OCI-LY1 (cell line): ENCODE measurements around the gene TRPM2.

Experiments used
- H2AFZ ChIP-seq: fragments of 200-600 bp; sonication (generic), shearing (Covaris generic); 2 replicates; pipeline ENCODE4 v1.6.0; 2014; ENCODE audit warnings: antibody characterized with exemption, mild to moderate bottlenecking, low read length
- H3F3A ChIP-seq: fragments of 200-600 bp; sonication (generic), shearing (Covaris generic); 2 replicates; pipeline ENCODE4 v1.6.0; 2014; ENCODE audit warnings: mild to moderate bottlenecking, antibody characterized with exemption, low read length, moderate library complexity; ENCODE audit not compliant: insufficient read depth
- H3K27ac ChIP-seq: fragments of 200-600 bp; sonication (generic); 2 replicates; pipeline ENCODE4 v1.5.1; 2014; ENCODE audit warnings: low read length, mixed run types, mild to moderate bottlenecking, low read depth; ENCODE audit not compliant: poor library complexity, severe bottlenecking
- H3K27me3 ChIP-seq: fragments of 200-600 bp; sonication (generic); 2 replicates; pipeline ENCODE4 v1.6.0; 2014; ENCODE audit warnings: antibody characterized with exemption, mild to moderate bottlenecking, low read length, moderate library complexity; ENCODE audit not compliant: insufficient read depth
- H3K36me3 ChIP-seq: fragments of 200-600 bp; sonication (generic); 2 replicates; pipeline ENCODE4 v1.6.1; 2014; ENCODE audit warnings: mild to moderate bottlenecking, antibody characterized with exemption, low read length, moderate library complexity, mixed read lengths; ENCODE audit not compliant: insufficient read depth
- H3K4me1 ChIP-seq: fragments of 200-600 bp; sonication (generic); 2 replicates; pipeline ENCODE4 v1.5.1; 2014; ENCODE audit warnings: mild to moderate bottlenecking, low read length, moderate library complexity; ENCODE audit not compliant: insufficient read depth, severe bottlenecking
- H3K4me2 ChIP-seq: fragments of 200-600 bp; sonication (generic), shearing (Covaris generic); 2 replicates; pipeline ENCODE4 v1.6.1; 2014; ENCODE audit warnings: low read length
- H3K4me3 ChIP-seq: fragments of 200-600 bp; sonication (generic); 2 replicates; pipeline ENCODE4 v1.5.1; 2014; ENCODE audit warnings: low read length, low read depth, mild to moderate bottlenecking, mixed read lengths; ENCODE audit not compliant: poor library complexity, severe bottlenecking
- H3K79me2 ChIP-seq: fragments of 200-600 bp; shearing (Covaris generic); 2 replicates; pipeline ENCODE4 v1.6.1; 2016; ENCODE audit warnings: mixed run types, low read length, mixed read lengths; ENCODE audit not compliant: insufficient read depth
- H3K9ac ChIP-seq: fragments of 200-600 bp; sonication (generic), shearing (Covaris generic); 2 replicates; pipeline ENCODE4 v1.6.1; 2014; ENCODE audit warnings: mild to moderate bottlenecking, low read length, mixed read lengths
- H3K9me2 ChIP-seq: fragments of 200-600 bp; sonication (generic), shearing (Covaris generic); 2 replicates; pipeline ENCODE4 v1.6.1; 2014; ENCODE audit warnings: low read depth, mild to moderate bottlenecking, low read length, mixed read lengths
- H3K9me3 ChIP-seq: fragments of 200-600 bp; shearing (Covaris generic); 2 replicates; pipeline ENCODE4 v1.6.1; 2014; ENCODE audit warnings: low read length, mixed read lengths
- H4K20me1 ChIP-seq: fragments of 200-600 bp; sonication (generic), shearing (Covaris generic); 2 replicates; pipeline ENCODE4 v1.6.0; 2016; ENCODE audit warnings: mild to moderate bottlenecking, low read length; ENCODE audit not compliant: insufficient read depth
- CTCF ChIP-seq: fragments of 200-600 bp; sonication (generic), shearing (Covaris generic); IDR thresholded peaks from 2 replicates; pipeline ENCODE4 v1.5.1; 2017; ENCODE audit warnings: mild to moderate bottlenecking, antibody characterized with exemption, low read length, moderate library complexity, mixed read lengths
- EZH2 ChIP-seq: fragments of 200-600 bp; sonication (generic), shearing (Covaris generic); IDR thresholded peaks from 2 replicates; pipeline ENCODE4 v1.8.0; 2017; ENCODE audit warnings: borderline replicate concordance, mixed run types, mild to moderate bottlenecking, antibody characterized with exemption, low read length, moderate library complexity, mixed read lengths

The TRPM2 gene

GRCh38 chr21:44477712-44478111 lies 124.3 kb downstream of the TRPM2 start:
- Histone ChIP-seq H3K27me3 (no peaks in the 10 kb centered on the region), H3K4me2 (no peak overlapping the region), H4K20me1 (no peaks in the 10 kb centered on the region), H3K9me2 (no peaks in the 10 kb centered on the region), H3K27ac (no peak overlapping the region), H3K36me3 (no peaks in the 10 kb centered on the region), H3K9ac (no peak overlapping the region), H3K79me2 (no peaks in the 10 kb centered on the region), H3K9me3 (no peaks in the 10 kb centered on the region), H2AFZ (no peak overlapping the region), H3K4me3 (no peak overlapping the region), H3F3A (no peaks in the 10 kb centered on the region), H3K4me1 (no peaks in the 10 kb centered on the region)
- TF ChIP-seq CTCF (no peak), EZH2 (no peak)

- Histone ChIP-seq H3K9me2 (no peaks in the 10 kb centered on the region), H3K9me3 (no peaks in the 10 kb centered on the region), H4K20me1 (no peaks in the 10 kb centered on the region), H2AFZ (no peak overlapping the region), H3F3A (no peaks in the 10 kb centered on the region), H3K79me2 (no peaks in the 10 kb centered on the region), H3K27me3 (no peaks in the 10 kb centered on the region), H3K27ac (no peak overlapping the region), H3K9ac (no peak overlapping the region), H3K4me3 (no peak overlapping the region), H3K4me2 (no peak overlapping the region), H3K36me3 (no peaks in the 10 kb centered on the region), H3K4me1 (no peaks in the 10 kb centered on the region)
- TF ChIP-seq EZH2 = no peak
- TF ChIP-seq CTCF = no peak
Measured at GRCh38 chr21:44478124-44478800, 124.8 kb downstream of the TRPM2 start.

GRCh38 chr21:44478801-44479167 lies 125.4 kb downstream of the TRPM2 start:
- Histone ChIP-seq H2AFZ (no peak overlapping the region), H3K9me3 (no peaks in the 10 kb centered on the region), H3K27me3 (no peaks in the 10 kb centered on the region), H3K9me2 (no peaks in the 10 kb centered on the region), H3K4me1 (no peaks in the 10 kb centered on the region), H3K4me3 (no peak overlapping the region), H3K9ac (no peak overlapping the region), H3K36me3 (no peaks in the 10 kb centered on the region), H3K79me2 (no peaks in the 10 kb centered on the region), H3K27ac (no peak overlapping the region), H3K4me2 (no peak overlapping the region), H3F3A (no peaks in the 10 kb centered on the region), H4K20me1 (no peaks in the 10 kb centered on the region)
- TF ChIP-seq EZH2 (no peak), CTCF (no peak)
